Jurkat, Clone E6-1 (cell line): ENCODE results near the gene PCDH19. TPM values are rescaled to one million over a fixed set of nuclear protein-coding genes. Genes with fewer than 3 reads are reported as not detected.
"Not testable (repeated sequence)": the region's sequence is repeated elsewhere in the genome, so short reads cannot be mapped to it uniquely, and the experiment has no call there.

Source experiments
- DNase-seq: peaks from one replicate; pipeline ENCODE4 v3.0.0-alpha.2; 2011; ENCODE audit warnings: low read depth, low spot score
- H3K4me3 ChIP-seq: 2 replicates; pipeline ENCODE4 v1.5.1; 2011; ENCODE audit warnings: mild to moderate bottlenecking, low read length, control low read depth, moderate library complexity
- polyA plus RNA-seq: library from polyadenylated mRNA; unstranded; fragments of >200 nt; gene quantifications from one replicate; pipeline ENCODE4 v1.2.1, GENCODE V29; 2012; ENCODE audit warnings: missing spikeins; ENCODE audit not compliant: insufficient read length, insufficient read depth

Gene PCDH19
- 4.5 TPM for polyA plus RNA-seq

GRCh38 chrX:100409610-100410590 lies at the start of gene PCDH19:
PCDH19 (minus strand) TSS chrX:100410273; CDS start chrX:100408597, 1,676 bp downstream.
- H3K4me3 ChIP-seq: peak within 1 kb of the TSS; percentile 44
- peak; percentile 23 for DNase-seq

- no peak overlapping the region for H3K4me3 ChIP-seq
- no peak for DNase-seq
These were observed 39.9 kb upstream of the PCDH19 start for GRCh38 chrX:100449696-100450608.

GRCh38 chrX:100447655-100448397 lies 37.8 kb upstream of the PCDH19 start:
- DNase-seq: no peak
- no peak overlapping the region for H3K4me3 ChIP-seq

DNA sequence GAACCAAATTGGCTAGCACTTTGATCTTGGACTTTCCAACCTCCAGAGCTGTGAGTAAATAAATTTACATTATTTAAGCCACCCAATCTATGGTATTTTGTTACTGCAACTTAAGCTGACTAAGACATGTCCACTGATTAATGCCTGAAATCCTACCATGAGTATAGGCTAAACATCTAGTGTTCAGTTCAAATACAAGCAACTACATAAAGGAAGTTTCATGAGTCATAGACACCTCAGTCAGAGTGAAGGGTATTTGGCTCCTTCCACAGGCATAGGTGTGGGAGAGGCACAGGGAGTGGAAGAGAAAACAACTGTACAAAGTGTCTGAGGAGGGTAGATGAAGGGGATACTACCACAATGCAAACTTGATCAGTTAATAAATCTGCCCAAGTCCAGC lies 35.5 kb upstream of the PCDH19 start:
- no peak overlapping the region for H3K4me3 ChIP-seq
- DNase-seq: no peak

DNA sequence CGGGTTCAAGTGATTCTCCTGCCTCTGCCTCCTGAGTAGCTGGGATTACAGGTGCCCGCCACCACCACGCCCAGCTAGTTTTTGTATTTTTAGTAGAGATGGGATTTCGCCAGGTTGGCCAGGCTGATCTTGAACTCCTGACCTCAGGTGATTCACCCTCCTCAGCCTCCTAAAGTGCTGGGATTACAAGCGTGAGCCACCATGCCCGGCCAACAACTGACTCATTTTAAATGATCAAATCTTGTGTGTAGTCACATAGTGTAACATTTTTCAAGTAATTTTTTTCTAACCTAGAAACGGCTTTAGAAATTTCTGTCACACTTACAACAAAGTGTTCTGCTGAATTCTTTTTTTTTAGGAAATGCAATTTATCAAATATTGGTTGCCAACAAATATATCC lies 31.2 kb upstream of the PCDH19 start:
- H3K4me3 ChIP-seq, DNase-seq: not testable (repeated sequence)

DNA sequence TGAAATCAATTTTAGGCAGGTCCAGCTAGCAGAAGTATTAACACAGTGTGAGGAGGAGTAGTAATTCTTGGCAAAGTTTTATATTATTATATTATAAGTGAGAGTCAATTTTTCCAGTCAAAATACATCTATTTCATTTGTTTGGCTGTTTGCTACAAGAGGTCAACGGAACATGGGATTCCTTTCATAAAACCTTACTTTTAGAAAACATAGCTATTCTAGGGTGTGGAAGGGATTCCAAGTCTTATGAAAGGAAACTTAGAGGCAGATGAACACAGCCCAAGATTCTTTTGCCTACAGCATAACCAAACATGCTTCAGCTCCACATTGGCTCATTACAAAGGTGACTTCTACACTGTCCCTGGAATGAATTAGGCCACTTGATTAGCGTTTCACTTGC lies 29.9 kb upstream of the PCDH19 start:
- no peak overlapping the region for H3K4me3 ChIP-seq

DNA sequence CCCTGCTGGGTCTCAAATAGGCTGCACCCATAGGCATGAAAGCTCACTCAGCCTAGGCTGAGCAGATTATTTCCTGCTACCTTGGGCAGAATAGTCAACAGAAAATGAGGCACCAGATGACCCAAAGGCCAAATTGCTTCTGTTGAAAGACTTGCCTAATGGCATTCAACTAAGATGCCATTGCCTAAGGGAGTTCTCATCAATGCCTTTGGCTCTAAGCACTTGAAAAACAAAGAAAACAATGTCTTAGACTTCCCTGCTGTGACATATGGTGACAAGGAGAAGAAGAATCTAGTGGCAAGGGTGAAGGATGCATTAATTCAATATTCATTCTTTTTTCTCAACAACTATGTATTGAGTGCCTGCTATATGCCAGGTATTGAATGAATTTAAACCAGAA lies 25.7 kb upstream of the PCDH19 start:
- no peak overlapping the region for H3K4me3 ChIP-seq
- DNase-seq: no peak

More for the DNA sequence above, 29.9 kb upstream of the PCDH19 start:
- DNase-seq: no peak

DNA sequence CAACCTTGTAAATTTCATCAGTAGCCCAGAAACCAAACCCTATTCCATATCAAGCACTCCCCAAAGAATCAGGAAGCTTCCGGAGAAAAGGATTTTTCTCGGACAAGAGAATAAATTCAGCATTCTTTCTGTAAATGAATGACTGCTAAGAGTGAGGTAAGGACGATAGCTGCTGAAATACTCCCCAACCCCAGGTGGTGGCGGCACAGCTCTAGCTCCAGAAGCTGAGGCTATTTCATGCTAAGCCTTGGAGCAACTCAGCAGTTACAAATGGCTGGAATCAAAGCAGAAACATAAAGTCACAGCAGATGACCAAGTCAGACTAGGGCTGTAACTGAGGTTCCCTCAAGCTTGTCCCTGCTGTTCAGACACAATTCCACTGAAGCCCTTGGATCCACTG lies 13.9 kb upstream of the PCDH19 start:
- no peak for DNase-seq
- no peak overlapping the region for H3K4me3 ChIP-seq

DNA sequence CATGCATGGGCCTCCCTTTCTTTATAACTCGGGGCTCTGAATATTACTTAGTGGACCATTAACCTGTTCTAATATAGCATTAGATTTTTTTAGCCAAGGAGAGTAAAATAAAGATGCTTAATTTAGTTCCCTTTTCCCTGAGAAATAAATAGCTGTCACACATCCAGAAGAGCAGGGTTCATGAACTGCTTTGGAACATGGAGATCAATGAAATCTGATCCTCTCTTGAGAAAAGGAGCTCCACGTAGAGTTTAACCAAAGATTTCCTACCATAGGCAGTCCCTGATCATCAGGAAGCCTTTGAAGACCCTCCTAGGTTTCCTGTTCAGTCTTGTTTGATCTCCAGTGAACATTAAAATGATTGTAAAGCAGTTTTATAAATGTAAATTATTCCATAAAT lies 8.5 kb upstream of the PCDH19 start:
- no peak overlapping the region for H3K4me3 ChIP-seq
- no peak for DNase-seq

DNA sequence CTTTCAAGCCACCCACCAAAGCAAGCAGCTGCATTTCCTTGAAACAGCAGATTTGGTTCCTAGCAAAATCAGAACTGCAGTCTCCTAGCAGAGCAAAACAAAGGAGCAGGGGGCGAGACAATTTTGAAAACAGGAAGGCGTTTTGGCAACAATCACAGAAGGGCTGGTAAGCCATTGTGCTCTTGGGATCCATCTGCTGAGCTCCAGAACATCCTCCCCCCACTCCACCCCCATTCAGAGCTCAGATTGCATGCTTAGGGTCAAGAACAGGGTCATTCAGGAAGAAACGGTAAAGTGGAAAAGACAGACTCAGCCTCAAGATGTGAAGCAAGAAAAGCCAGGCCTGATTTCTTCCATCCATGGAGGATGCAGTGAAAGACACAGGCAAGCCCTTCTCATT lies 7.6 kb upstream of the PCDH19 start:
- no peak for DNase-seq

GRCh38 chrX:100413229-100413628 lies 3.2 kb upstream of the PCDH19 start:
- peak; percentile 32 for DNase-seq
- no peak overlapping the region for H3K4me3 ChIP-seq

More for the DNA sequence above, 7.6 kb upstream of the PCDH19 start:
- no peak overlapping the region for H3K4me3 ChIP-seq

DNA sequence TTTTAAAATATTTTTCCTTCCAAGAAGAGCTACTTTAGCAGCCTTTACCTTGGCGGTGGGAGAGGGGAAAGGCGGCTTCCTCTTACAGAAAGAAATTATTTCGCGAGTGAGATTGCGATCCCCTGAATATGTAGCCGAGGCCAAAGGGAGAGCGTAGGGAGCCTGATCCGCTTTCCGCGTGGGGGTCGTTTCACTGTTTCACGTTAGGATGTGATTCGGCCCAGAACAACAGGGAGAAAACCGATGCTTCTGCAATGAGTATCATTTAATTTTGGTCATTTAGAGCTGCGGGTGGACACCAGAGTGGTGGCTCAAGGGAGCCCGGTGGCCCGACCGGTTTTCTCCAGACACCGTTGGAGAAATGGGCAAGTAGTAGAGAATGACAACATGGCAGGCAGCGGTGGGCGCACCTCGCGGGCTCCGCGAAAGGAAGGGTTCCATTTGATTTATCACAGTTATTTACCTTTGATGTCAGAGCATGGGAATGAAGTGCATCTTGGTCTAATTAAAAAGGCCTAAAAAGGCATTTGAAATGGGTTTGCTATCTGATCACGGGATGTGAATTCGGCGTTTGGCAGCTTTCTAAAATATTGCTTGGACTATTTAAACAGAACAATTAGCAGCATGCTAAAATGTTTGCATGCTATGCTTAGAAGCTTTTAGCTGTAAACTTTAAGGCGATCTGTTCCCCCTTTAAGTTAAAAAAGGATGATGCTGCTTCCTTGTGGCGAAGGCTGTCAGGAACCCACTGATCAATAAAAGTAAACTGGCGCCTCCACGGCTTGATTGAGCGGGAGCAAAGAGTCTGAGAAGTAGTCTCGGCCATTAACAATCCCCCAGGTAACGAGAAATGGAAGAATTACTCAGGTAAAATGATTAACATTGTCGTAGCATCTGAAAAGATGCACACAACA lies 2.0 kb upstream of the PCDH19 start:
- H3K4me3 ChIP-seq: no peak overlapping the region
- no peak for DNase-seq

DNA sequence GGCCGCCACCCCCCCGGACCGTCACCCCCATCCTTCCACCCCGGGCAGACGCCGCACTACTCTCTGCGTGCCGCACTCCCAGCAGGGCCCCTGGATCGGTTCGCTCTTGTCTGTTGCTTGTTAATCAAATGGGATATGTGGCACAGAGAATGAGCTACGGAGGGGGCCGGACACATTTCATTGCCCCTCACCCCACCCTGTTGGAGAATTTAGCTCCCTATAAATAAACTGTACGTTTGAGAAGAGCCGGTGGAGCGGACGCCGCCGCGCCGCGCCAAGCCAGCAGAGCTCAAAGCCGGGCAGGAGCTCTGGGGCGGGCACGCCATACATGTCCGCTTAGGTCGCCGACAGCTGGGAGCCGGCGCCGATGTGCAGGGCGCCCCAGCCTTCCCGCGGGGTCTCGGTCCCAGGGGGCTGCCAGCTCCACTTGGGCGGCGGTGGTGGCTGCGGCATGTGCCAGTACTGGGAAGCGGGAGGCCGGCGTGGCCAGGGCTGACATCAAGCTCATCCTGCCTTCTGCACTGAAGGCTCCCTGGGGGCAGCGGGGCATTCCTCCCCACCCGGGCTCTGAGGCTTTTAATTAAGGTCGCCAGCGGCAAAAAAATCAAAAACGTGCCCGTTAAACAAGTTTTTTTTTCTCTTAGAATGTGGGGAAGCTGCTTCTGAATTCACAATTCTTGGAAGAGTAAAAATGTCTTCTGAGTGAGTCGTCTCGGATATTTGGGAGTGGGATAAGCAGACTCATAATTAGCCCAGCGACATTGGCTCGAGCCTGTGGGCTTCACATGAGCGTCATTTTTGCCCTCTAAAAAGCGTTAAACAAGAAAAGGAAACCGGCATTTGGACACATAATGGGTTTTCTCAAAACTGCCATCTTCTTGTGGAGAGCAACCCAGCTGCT lies 1.1 kb upstream of the PCDH19 start:
- no peak for DNase-seq
- H3K4me3 ChIP-seq: no peak overlapping the region

DNA sequence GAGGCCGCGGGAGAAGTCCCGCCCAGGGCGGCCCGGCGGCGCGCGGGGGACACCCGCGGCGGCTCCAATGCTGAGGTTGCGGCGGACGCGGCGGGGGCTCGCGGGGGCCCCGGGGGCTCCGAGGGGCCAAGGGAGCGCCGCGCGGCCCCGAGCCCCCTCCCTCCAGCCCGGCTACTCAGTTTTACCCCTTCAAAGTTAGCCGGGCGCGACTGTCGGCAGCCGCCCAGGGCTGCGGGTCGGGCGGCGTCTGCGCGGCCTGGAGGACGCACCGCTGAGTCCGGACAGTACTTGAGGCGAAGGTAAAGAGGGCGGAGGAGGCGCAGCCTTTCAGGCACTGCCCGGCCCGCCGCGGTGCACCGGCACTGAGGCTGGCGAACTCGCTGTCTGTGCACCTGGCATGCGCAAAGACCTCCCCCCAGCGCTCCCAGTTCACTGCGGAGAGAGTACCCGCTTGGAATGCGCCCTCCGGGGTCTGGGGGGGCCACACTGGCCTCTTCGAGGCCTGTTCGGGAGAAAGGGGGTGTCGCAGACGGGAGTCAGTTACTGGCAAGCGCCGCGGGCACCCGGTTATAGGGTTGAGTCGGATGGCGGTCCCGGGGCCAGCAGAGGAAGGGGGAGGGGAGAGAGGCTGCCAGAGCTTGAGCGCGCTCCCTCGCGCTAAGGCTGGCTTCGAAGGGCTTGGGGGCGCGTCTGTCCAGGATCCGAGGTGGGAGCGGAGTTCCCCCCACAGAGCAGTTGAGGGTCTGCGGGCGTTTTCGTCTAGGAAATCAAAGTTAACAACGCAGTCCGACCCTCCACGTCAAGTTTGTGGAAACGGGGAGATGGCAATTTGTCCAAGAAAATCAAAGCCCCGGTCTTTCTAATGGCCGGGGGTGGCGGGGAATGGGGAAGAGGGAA lies 1.1 kb downstream of the PCDH19 start:
- no peak overlapping the region for H3K4me3 ChIP-seq
- DNase-seq: no peak

DNA sequence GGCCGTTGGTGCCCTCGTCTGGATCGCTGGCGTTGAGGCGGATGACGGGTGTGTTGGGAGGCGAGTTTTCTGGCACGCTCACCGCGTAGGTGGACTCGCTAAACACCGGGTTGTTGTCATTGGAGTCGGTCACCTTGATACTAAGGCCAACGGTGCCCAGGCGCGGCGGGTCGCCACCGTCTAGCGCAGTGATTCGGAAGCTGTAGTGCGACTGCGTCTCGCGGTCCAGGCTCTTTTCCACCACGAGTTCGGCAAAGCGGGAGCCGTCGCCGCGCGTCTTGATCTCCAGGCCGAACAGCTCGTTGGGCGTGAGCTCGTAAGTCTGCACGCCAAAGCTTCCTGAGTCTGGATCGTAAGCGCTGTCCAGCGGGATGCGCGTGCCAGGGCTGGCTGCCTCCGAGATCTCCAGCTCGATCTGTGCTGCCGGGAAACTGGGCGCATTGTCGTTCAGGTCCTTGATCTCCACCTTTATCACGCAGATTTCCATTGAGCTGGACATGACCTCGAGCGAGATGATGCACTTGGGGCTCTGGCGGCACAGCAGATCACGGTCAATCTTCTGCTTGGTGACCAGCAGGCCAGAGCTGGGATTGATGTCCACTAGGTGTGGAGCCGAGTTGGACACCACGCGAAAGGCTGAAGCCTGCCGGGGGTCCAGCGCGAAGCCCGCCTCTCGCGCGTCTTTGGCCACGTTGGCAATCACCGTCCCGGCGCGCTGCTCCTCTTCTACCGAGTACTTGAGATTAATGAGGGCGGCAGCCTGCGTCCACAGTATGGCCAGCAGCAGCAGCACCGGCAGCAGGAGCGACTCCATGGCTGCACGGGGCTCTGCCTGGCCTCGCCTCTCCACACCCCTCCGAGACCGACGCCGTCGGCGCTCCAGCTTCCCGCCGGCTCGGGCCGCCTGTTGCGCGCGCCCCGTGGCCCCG lies 2.0 kb downstream of the PCDH19 start:
- no peak for DNase-seq
- H3K4me3 ChIP-seq: no peak overlapping the region
